HUES64 (cell line): ENCODE measurements around the gene TMEM119.

ENCODE experiments used
- H3K27ac ChIP-seq: 2 replicates; pipeline ENCODE4 v1.7.0; 2013; ENCODE audit warnings: low read depth, low read length, inconsistent platforms
- H3K27me3 ChIP-seq: 2 replicates; pipeline ENCODE4 v1.6.1; 2013; ENCODE audit warnings: mild to moderate bottlenecking, low read length; ENCODE audit not compliant: insufficient read depth
- H3K36me3 ChIP-seq: 2 replicates; pipeline ENCODE4 v1.6.1; 2013; ENCODE audit warnings: mild to moderate bottlenecking, low read length; ENCODE audit not compliant: insufficient read depth
- H3K4me1 ChIP-seq: 2 replicates; pipeline ENCODE4 v1.6.1; 2013; ENCODE audit warnings: mild to moderate bottlenecking, low read length, moderate library complexity; ENCODE audit not compliant: insufficient read depth
- H3K4me3 ChIP-seq: 2 replicates; pipeline ENCODE4 v1.5.1; 2013; ENCODE audit warnings: mild to moderate bottlenecking, low read length, moderate library complexity
- H3K9ac ChIP-seq: 2 replicates; pipeline ENCODE4 v1.6.1; 2013; ENCODE audit warnings: mild to moderate bottlenecking, low read depth, low read length
- H3K9me3 ChIP-seq: 2 replicates; pipeline ENCODE4 v1.6.1; 2013; ENCODE audit warnings: low read depth, low read length; ENCODE audit not compliant: insufficient read depth
- whole genome bisulfite sequencing: fragments of 150-250, 120-280 bp; methylation state at CpG from one replicate; pipeline ENCODE4 v1.1.7; 2013; ENCODE audit warnings: missing lambda C conversion rate; 5-methylcytosine and 5-hydroxymethylcytosine counted together

The TMEM119 gene

GRCh38 chr12:108612788-108613282 is 15.0 kb upstream of the TMEM119 start:
- Histone ChIP-seq H3K4me3 (no peak overlapping the region), H3K27ac (no peak overlapping the region)
- 75% methylated on average over 8 of the region's 8 CpGs for WGBS

GRCh38 chr12:108611884-108612415 is 14.1 kb upstream of the TMEM119 start:
- Histone ChIP-seq H3K9me3 (peaks cover 3% of the 10 kb centered on the region; the same call in 1 of the 2 replicates), H3K27me3 (no peaks in the 10 kb centered on the region), H3K36me3 (no peaks in the 10 kb centered on the region), H3K4me3 (no peak overlapping the region), H3K9ac (no peak overlapping the region), H3K27ac (no peak overlapping the region), H3K4me1 (no peaks in the 10 kb centered on the region)
- WGBS = 62% methylated on average over 5 of the region's 5 CpGs

More at GRCh38 chr12:108612788-108613282, 15.0 kb upstream of the TMEM119 start:
- Histone ChIP-seq H3K9ac (no peak overlapping the region), H3K27me3 (no peaks in the 10 kb centered on the region), H3K4me1 (no peaks in the 10 kb centered on the region), H3K9me3 (peaks cover 3% of the 10 kb centered on the region; the same call in 1 of the 2 replicates), H3K36me3 (no peaks in the 10 kb centered on the region)

GRCh38 chr12:108610856-108611605 is 13.1 kb upstream of the TMEM119 start:
- Histone ChIP-seq H3K36me3 (no peaks in the 10 kb centered on the region), H3K27me3 (no peaks in the 10 kb centered on the region), H3K4me1 (no peaks in the 10 kb centered on the region), H3K9me3 (peaks cover 3% of the 10 kb centered on the region; the same call in 1 of the 2 replicates), H3K9ac (no peak overlapping the region), H3K4me3 (no peak overlapping the region), H3K27ac (no peak overlapping the region)
- WGBS = 92% methylated on average over 15 of the region's 15 CpGs

GRCh38 chr12:108610336-108610815 is 12.5 kb upstream of the TMEM119 start:
- no peaks in the 10 kb centered on the region for H3K36me3 ChIP-seq
- H3K9me3 ChIP-seq = no peaks in the 10 kb centered on the region
- H3K9ac ChIP-seq = no peak overlapping the region
- H3K4me3 ChIP-seq = no peak overlapping the region
- no peak overlapping the region for H3K27ac ChIP-seq
- no peaks in the 10 kb centered on the region for H3K4me1 ChIP-seq
- no peaks in the 10 kb centered on the region for H3K27me3 ChIP-seq
- 91% methylated on average over 7 of the region's 8 CpGs for WGBS

- no peak overlapping the region for H3K9ac ChIP-seq
- no peak overlapping the region for H3K27ac ChIP-seq
- no peaks in the 10 kb centered on the region for H3K36me3 ChIP-seq
- 81% methylated on average over 20 of the region's 21 CpGs for WGBS
- no peaks in the 10 kb centered on the region for H3K4me1 ChIP-seq
- H3K27me3 ChIP-seq = no peaks in the 10 kb centered on the region
- no peaks in the 10 kb centered on the region for H3K9me3 ChIP-seq
- H3K4me3 ChIP-seq = no peak overlapping the region
Measured at GRCh38 chr12:108609537-108610335, 11.9 kb upstream of the TMEM119 start.

GRCh38 chr12:108608616-108609015 is 10.7 kb upstream of the TMEM119 start:
- Histone ChIP-seq H3K27me3 (no peaks in the 10 kb centered on the region), H3K4me1 (0 out of 2 replicates have a peak, but pooled peaks cover 4% of the 10 kb centered on the region), H3K4me3 (no peak overlapping the region), H3K9ac (no peak overlapping the region), H3K27ac (no peak overlapping the region), H3K9me3 (no peaks in the 10 kb centered on the region), H3K36me3 (no peaks in the 10 kb centered on the region)
- 89% methylated on average over 5 of the region's 5 CpGs for WGBS

- Histone ChIP-seq H3K36me3 (no peaks in the 10 kb centered on the region), H3K9ac (no peak overlapping the region), H3K4me3 (no peak overlapping the region), H3K9me3 (no peaks in the 10 kb centered on the region), H3K27ac (no peak overlapping the region), H3K27me3 (no peaks in the 10 kb centered on the region), H3K4me1 (0 out of 2 replicates have a peak, but pooled peaks cover 4% of the 10 kb centered on the region)
- WGBS = 88% methylated on average over 10 of the region's 10 CpGs
Measured at GRCh38 chr12:108607981-108608600, 10.2 kb upstream of the TMEM119 start.

- H3K9me3 ChIP-seq = no peaks in the 10 kb centered on the region
- no peaks in the 10 kb centered on the region for H3K36me3 ChIP-seq
- H3K9ac ChIP-seq = no peak overlapping the region
- WGBS = 92% methylated on average over 9 of the region's 9 CpGs
- no peaks in the 10 kb centered on the region for H3K27me3 ChIP-seq
- H3K27ac ChIP-seq = no peak overlapping the region
- 0 out of 2 replicates have a peak, but pooled peaks cover 4% of the 10 kb centered on the region for H3K4me1 ChIP-seq
- H3K4me3 ChIP-seq = no peak overlapping the region
Measured at GRCh38 chr12:108606492-108606891, 8.6 kb upstream of the TMEM119 start.

GRCh38 chr12:108605690-108606406 is 8.0 kb upstream of the TMEM119 start:
- Histone ChIP-seq H3K9me3 (no peaks in the 10 kb centered on the region), H3K4me3 (no peak overlapping the region), H3K36me3 (no peaks in the 10 kb centered on the region), H3K27ac (no peak overlapping the region), H3K9ac (no peak overlapping the region), H3K27me3 (no peaks in the 10 kb centered on the region), H3K4me1 (0 out of 2 replicates have a peak, but pooled peaks cover 4% of the 10 kb centered on the region)
- WGBS = 93% methylated on average over 4 of the region's 4 CpGs

GRCh38 chr12:108605000-108605689 is 7.3 kb upstream of the TMEM119 start:
- Histone ChIP-seq H3K27me3 (no peaks in the 10 kb centered on the region), H3K9ac (no peak overlapping the region), H3K27ac (no peak overlapping the region), H3K4me1 (0 out of 2 replicates have a peak, but pooled peaks cover 4% of the 10 kb centered on the region), H3K9me3 (no peaks in the 10 kb centered on the region), H3K36me3 (no peaks in the 10 kb centered on the region), H3K4me3 (no peak overlapping the region)
- WGBS = 90% methylated on average over 3 of the region's 3 CpGs
